ENCODE measurements around the gene DIAPH2. TPM values are rescaled to one million over a fixed set of nuclear protein-coding genes. Genes with fewer than 3 reads are reported as not detected.

Gene DIAPH2
- total RNA-seq, 1 experiment from 2014 or later, result 0.89 TPM

DNA sequence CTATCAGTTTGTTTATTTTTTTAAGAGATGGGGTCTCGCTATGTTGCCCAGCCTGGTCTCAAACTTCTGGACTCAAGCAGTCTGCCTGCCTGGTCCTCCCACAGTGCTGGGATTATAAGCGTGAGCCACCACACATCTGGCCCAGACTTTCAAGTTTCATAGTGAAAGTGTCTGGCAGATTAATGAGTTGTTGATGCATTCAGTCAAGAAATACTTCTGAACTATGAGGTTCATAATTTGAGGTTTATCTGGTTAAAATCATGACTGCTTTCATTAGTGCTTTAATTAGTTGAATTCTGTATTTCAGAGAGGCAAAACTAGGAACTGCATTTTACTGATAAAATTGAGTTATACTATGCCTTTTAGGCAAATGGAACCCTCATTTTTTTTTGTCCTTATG is 837.7 kb downstream of the DIAPH2 start:
- H3K36me3 ChIP-seq (ENCODE audit: insufficient read depth, low read length), result no peaks in the 10 kb centered on the region
- no peaks in the 10 kb centered on the region for H3K79me2 ChIP-seq (ENCODE audit: low read length)

DNA sequence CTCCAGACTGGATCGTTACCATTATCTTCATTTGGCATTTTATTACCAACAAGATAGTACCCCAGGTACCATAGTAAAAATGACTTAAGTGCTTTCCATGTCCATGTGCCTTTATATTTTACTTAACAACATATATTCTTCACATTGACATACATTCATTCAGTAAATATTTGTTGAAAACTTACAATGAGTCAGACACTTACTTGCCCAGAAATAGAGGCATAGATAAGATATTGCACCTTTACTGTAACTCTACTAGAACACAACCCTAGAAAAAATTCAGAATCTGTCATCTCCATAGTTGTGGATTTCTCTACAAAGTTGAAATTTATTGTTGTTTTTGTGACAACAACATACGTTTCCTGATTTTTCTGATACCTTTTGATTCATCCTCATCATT is 839.7 kb downstream of the DIAPH2 start:
- Histone ChIP-seq H2AFZ (ENCODE audit: low read length) (peak overlapping the region; percentile 71), H3K79me2 (ENCODE audit: low read length) (no peaks in the 10 kb centered on the region), H3K9me3 (ENCODE audit: low read length) (no peaks in the 10 kb centered on the region), H3K9ac (ENCODE audit: low read length) (0 out of 2 replicates have a peak overlapping the region, but pooled peaks have one; percentile 5), H3K27me3 (ENCODE audit: low read length) (no peaks in the 10 kb centered on the region), H3K36me3 (ENCODE audit: insufficient read depth, low read length) (no peaks in the 10 kb centered on the region), H3K4me2 (ENCODE audit: low read depth, low read length, poor library complexity, severe bottlenecking) (peak overlapping the region; percentile 50), H3K27ac (ENCODE audit: low read length) (no peak overlapping the region), H3K4me1 (ENCODE audit: low read length) (peaks cover 18% of the 10 kb centered on the region), H4K20me1 (ENCODE audit: insufficient read depth, low read depth, low read length) (no peaks in the 10 kb centered on the region), H3K9me2 (replicated peaks; ENCODE audit: insufficient read depth, low read length) (no peaks in the 10 kb centered on the region), H3K4me3 (ENCODE audit: low read length) (peak overlapping the region; percentile 30; the same call in 1 of the 2 replicates)
- DNase-seq, result no peak

More for the DNA sequence above, 837.7 kb downstream of the DIAPH2 start:
- H3K4me3 ChIP-seq (ENCODE audit: low read length), result no peak overlapping the region
- no peaks in the 10 kb centered on the region for H4K20me1 ChIP-seq (ENCODE audit: insufficient read depth, low read depth, low read length)
- H3K4me2 ChIP-seq (ENCODE audit: low read depth, low read length, poor library complexity, severe bottlenecking), result no peak overlapping the region
- no peak overlapping the region for H3K9ac ChIP-seq (ENCODE audit: low read length)
- no peaks in the 10 kb centered on the region for H3K9me2 ChIP-seq (replicated peaks; ENCODE audit: insufficient read depth, low read length)
- H3K27me3 ChIP-seq (ENCODE audit: low read length), result no peaks in the 10 kb centered on the region
- peaks cover 18% of the 10 kb centered on the region for H3K4me1 ChIP-seq (ENCODE audit: low read length)
- no peak overlapping the region for H3K27ac ChIP-seq (ENCODE audit: low read length)
- H3K9me3 ChIP-seq (ENCODE audit: low read length), result no peaks in the 10 kb centered on the region
- H2AFZ ChIP-seq (ENCODE audit: low read length), result no peak overlapping the region
- no peak for DNase-seq

DNA sequence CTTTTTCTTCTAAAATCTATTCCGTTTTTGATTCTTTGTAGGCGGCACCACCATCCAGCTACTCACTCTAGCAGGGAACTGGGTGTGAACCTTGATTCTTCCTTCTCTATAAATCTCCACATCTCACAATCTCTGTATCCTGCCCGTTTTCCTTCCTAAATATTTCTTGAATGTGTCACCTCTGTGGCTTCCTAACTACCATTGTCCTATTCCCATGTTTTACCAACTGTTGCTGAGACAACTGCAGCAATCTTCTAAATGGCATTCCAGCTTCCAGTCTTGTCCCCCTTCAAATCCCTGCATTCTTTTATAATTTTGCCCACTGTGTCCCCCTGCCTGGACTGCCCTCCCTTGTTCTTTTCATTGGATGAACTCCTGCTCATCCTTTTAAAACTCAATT is 840.4 kb downstream of the DIAPH2 start:
- Histone ChIP-seq H3K9ac (ENCODE audit: low read length) (0 out of 2 replicates have a peak overlapping the region, but pooled peaks have one; percentile 5), H3K36me3 (ENCODE audit: insufficient read depth, low read length) (no peaks in the 10 kb centered on the region), H3K27me3 (ENCODE audit: low read length) (no peaks in the 10 kb centered on the region), H2AFZ (ENCODE audit: low read length) (peak overlapping the region; percentile 71), H3K4me2 (ENCODE audit: low read depth, low read length, poor library complexity, severe bottlenecking) (peak overlapping the region; percentile 50), H3K9me3 (ENCODE audit: low read length) (peaks cover 3% of the 10 kb centered on the region), H3K27ac (ENCODE audit: low read length) (no peak overlapping the region), H3K4me3 (ENCODE audit: low read length) (peak overlapping the region; percentile 30; the same call in 1 of the 2 replicates), H4K20me1 (ENCODE audit: insufficient read depth, low read depth, low read length) (no peaks in the 10 kb centered on the region), H3K9me2 (replicated peaks; ENCODE audit: insufficient read depth, low read length) (no peaks in the 10 kb centered on the region), H3K4me1 (ENCODE audit: low read length) (peaks cover 18% of the 10 kb centered on the region), H3K79me2 (ENCODE audit: low read length) (no peaks in the 10 kb centered on the region)
- no peak for DNase-seq

DNA sequence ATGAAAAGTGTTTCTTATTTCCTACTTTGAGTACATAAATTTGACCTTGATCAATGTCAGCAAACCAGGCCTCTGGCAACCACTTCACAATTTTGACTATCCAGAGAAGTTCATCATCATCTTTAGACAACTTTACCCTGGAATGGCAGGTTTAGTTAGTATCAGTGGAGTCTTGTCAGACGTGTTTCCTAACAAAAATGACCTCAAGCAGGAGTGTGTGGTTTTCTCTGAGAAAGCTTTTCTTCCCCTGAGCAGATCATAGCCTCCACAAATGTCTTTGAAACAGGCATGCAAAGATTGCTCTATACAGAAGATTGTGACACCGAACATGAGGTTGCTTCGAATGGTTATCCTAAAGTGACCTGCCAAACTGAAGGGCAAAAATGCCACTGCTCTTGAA is 841.3 kb downstream of the DIAPH2 start:
- no peaks in the 10 kb centered on the region for H3K79me2 ChIP-seq (ENCODE audit: low read length)
- H3K27ac ChIP-seq (ENCODE audit: low read length), result no peak overlapping the region
- H4K20me1 ChIP-seq (ENCODE audit: insufficient read depth, low read depth, low read length), result no peaks in the 10 kb centered on the region
- no peaks in the 10 kb centered on the region for H3K9me2 ChIP-seq (replicated peaks; ENCODE audit: insufficient read depth, low read length)
- H3K4me1 ChIP-seq (ENCODE audit: low read length), result peaks cover 18% of the 10 kb centered on the region
- H2AFZ ChIP-seq (ENCODE audit: low read length), result no peak overlapping the region
- H3K9me3 ChIP-seq (ENCODE audit: low read length), result peaks cover 12% of the 10 kb centered on the region
- H3K4me3 ChIP-seq (ENCODE audit: low read length), result no peak overlapping the region
- DNase-seq, result no peak
- H3K4me2 ChIP-seq (ENCODE audit: low read depth, low read length, poor library complexity, severe bottlenecking), result no peak overlapping the region
- H3K27me3 ChIP-seq (ENCODE audit: low read length), result no peaks in the 10 kb centered on the region
- no peak overlapping the region for H3K9ac ChIP-seq (ENCODE audit: low read length)
- no peaks in the 10 kb centered on the region for H3K36me3 ChIP-seq (ENCODE audit: insufficient read depth, low read length)

DNA sequence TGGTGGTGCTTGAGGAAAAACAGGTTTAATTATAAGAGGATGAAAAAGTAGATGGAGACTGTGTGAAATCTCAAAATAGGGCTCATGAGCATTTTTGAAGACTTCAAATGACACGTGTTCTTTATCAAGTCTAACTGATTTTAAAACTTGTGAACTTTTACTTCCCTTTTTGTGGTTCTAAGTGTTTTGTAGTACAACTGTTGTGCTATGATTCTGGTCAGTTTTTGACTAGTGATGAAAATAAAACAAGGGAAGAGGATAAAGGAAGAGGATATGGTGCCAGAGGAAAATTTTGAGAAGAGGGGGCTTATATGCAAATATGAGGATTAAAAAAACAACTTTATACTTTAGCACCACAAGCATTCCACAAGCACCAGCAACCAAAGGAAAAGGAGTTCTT is 843.1 kb downstream of the DIAPH2 start:
- H3K27me3 ChIP-seq (ENCODE audit: low read length), result no peaks in the 10 kb centered on the region
- no peaks in the 10 kb centered on the region for H3K9me2 ChIP-seq (replicated peaks; ENCODE audit: insufficient read depth, low read length)
- H3K27ac ChIP-seq (ENCODE audit: low read length), result no peak overlapping the region
- H2AFZ ChIP-seq (ENCODE audit: low read length), result no peak overlapping the region
- H3K4me1 ChIP-seq (ENCODE audit: low read length), result peaks cover 18% of the 10 kb centered on the region
- H3K4me2 ChIP-seq (ENCODE audit: low read depth, low read length, poor library complexity, severe bottlenecking), result no peak overlapping the region
- no peaks in the 10 kb centered on the region for H4K20me1 ChIP-seq (ENCODE audit: insufficient read depth, low read depth, low read length)
- H3K9me3 ChIP-seq (ENCODE audit: low read length), result peaks cover 21% of the 10 kb centered on the region
- H3K4me3 ChIP-seq (ENCODE audit: low read length), result no peak overlapping the region
- peak; percentile 59 for DNase-seq
- H3K36me3 ChIP-seq (ENCODE audit: insufficient read depth, low read length), result no peaks in the 10 kb centered on the region
- no peak overlapping the region for H3K9ac ChIP-seq (ENCODE audit: low read length)
- no peaks in the 10 kb centered on the region for H3K79me2 ChIP-seq (ENCODE audit: low read length)

DNA sequence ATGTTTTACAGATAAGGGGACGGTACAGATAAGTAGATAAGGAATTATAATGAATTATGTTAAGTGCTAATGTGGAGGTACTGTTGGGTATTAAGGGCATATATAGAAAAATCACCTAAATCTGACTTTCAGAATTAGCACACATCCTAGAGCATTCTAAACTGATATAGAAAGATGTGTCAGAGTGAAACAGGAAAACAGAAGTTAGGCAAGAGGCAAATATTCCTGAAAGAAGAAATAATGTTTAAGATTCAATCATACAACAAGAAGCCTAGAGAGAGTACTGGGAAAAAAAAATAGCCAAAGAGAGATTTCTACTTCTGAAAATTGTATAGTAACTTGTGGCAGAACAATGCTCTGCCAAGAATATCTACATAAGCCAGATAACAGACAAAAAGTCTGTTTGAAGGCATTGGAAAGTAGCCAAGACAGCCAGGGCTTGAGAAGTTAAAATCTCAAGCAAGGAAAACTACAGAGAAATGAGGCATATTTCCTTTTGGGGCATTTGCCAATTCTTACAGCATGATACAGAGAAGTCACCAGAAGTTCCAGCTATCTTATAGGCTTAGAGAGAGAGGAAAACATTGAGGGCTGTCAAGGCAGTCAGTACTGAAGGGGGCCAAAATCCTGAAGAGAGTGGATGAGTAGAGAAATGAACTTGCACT is 845.0 kb downstream of the DIAPH2 start:
- no peaks in the 10 kb centered on the region for H4K20me1 ChIP-seq (ENCODE audit: insufficient read depth, low read depth, low read length)
- no peaks in the 10 kb centered on the region for H3K27me3 ChIP-seq (ENCODE audit: low read length)
- H3K79me2 ChIP-seq (ENCODE audit: low read length), result no peaks in the 10 kb centered on the region
- no peak overlapping the region for H3K27ac ChIP-seq (ENCODE audit: low read length)
- H2AFZ ChIP-seq (ENCODE audit: low read length), result no peak overlapping the region
- H3K4me2 ChIP-seq (ENCODE audit: low read depth, low read length, poor library complexity, severe bottlenecking), result no peak overlapping the region
- no peaks in the 10 kb centered on the region for H3K9me2 ChIP-seq (replicated peaks; ENCODE audit: insufficient read depth, low read length)
- no peaks in the 10 kb centered on the region for H3K36me3 ChIP-seq (ENCODE audit: insufficient read depth, low read length)
- no peak overlapping the region for H3K9ac ChIP-seq (ENCODE audit: low read length)
- H3K4me1 ChIP-seq (ENCODE audit: low read length), result peaks cover 6% of the 10 kb centered on the region
- no peak overlapping the region for H3K4me3 ChIP-seq (ENCODE audit: low read length)
- no peak for DNase-seq
- peaks cover 21% of the 10 kb centered on the region for H3K9me3 ChIP-seq (ENCODE audit: low read length)

DNA sequence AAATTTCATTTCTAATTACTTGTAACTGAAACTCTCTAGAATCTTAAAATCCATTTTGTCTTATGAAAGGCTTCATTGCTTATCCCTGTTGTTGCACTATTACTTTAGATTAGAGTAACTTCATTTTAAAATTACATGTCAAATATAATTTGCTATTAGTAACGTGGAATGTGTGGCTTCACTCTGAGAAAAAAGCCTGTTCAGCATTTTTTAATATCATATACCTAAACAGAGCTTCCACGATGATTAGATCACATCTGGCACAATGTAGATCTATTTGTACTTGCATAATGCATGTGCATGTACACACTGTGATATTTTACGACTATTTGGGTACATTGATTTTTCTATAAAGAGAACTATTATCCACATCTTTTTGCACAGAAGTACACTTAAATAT is 847.2 kb downstream of the DIAPH2 start:
- Histone ChIP-seq H2AFZ (ENCODE audit: low read length) (no peak overlapping the region), H4K20me1 (ENCODE audit: insufficient read depth, low read depth, low read length) (no peaks in the 10 kb centered on the region), H3K9me2 (replicated peaks; ENCODE audit: insufficient read depth, low read length) (no peaks in the 10 kb centered on the region), H3K4me1 (ENCODE audit: low read length) (no peaks in the 10 kb centered on the region), H3K4me2 (ENCODE audit: low read depth, low read length, poor library complexity, severe bottlenecking) (no peak overlapping the region), H3K9me3 (ENCODE audit: low read length) (peaks cover 21% of the 10 kb centered on the region), H3K27me3 (ENCODE audit: low read length) (no peaks in the 10 kb centered on the region), H3K27ac (ENCODE audit: low read length) (no peak overlapping the region), H3K9ac (ENCODE audit: low read length) (no peak overlapping the region), H3K4me3 (ENCODE audit: low read length) (no peak overlapping the region), H3K79me2 (ENCODE audit: low read length) (no peaks in the 10 kb centered on the region), H3K36me3 (ENCODE audit: insufficient read depth, low read length) (no peaks in the 10 kb centered on the region; the same call in 1 of the 2 replicates)
- DNase-seq, result no peak

DNA sequence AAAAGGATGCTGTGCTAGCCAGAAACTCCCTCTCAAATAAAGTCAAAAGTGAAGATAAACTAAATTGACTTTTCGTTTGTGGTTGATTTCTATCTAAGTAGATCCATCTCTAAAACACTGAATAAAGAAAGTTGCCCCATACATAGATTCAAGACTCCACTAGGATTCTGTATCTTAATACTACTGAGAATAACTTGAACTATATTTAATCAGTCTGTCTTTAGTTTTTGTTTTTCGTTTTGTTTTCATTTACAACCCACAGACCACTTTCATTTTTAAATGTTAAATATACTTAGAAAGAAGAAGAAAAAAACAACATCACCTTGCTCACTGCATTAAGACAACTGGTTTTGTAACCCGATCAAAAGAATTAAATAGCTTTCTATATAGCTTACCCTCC is 854.1 kb downstream of the DIAPH2 start:
- H3K79me2 ChIP-seq (ENCODE audit: low read length), result no peaks in the 10 kb centered on the region
- H3K27me3 ChIP-seq (ENCODE audit: low read length), result no peaks in the 10 kb centered on the region
- H3K27ac ChIP-seq (ENCODE audit: low read length), result no peak overlapping the region
- no peak for DNase-seq
- no peaks in the 10 kb centered on the region for H3K9me3 ChIP-seq (ENCODE audit: low read length)
- H3K4me1 ChIP-seq (ENCODE audit: low read length), result no peaks in the 10 kb centered on the region
- no peak overlapping the region for H2AFZ ChIP-seq (ENCODE audit: low read length)
- H3K4me3 ChIP-seq (ENCODE audit: low read length), result no peak overlapping the region
- H3K9me2 ChIP-seq (replicated peaks; ENCODE audit: insufficient read depth, low read length), result no peaks in the 10 kb centered on the region
- no peaks in the 10 kb centered on the region for H4K20me1 ChIP-seq (ENCODE audit: insufficient read depth, low read depth, low read length)
- H3K36me3 ChIP-seq (ENCODE audit: insufficient read depth, low read length), result no peaks in the 10 kb centered on the region; the same call in 1 of the 2 replicates
- H3K4me2 ChIP-seq (ENCODE audit: low read depth, low read length, poor library complexity, severe bottlenecking), result no peak overlapping the region
- no peak overlapping the region for H3K9ac ChIP-seq (ENCODE audit: low read length)
